ENCODE measurements around the gene GSTA2. TPM values are rescaled to one million over a fixed set of nuclear protein-coding genes. Genes with fewer than 3 reads are reported as not detected.

The GSTA2 gene
- total and polyA plus RNA-seq, 2 of the 13 experiments (the other 11 are each of a cell fraction or from before 2014, with no cell fraction given), result 0.75 to 13.7 TPM

DNA sequence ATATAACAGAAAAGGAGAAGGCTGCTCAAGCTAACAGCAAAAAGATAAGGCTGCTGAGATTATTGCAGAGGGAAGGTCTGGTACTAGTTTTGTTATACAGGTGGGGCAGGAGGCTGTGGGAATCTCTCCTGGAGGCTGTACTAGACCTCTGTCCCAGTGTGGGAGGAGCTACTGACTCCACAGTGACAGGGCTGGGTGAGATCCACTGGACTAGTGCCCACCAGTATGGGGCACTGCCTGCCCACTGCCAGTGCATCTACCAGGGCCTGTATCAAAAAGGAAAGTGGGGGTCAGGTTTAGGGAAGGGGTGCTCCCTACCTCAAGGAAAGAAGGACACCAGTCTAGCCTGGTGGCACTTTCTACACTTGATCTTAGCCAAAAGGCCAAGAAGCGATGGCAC, 30.1 kb downstream of the GSTA2 start:
- ChIA-PET CTCF (ENCODE audit: low intra/inter-chr PET ratio, low total read pairs) (no interaction called here), POLR2A (no interaction called here)
- Histone ChIP-seq H4K20me1 (ENCODE audit: insufficient read depth, low read length) (no peaks in the 10 kb centered on the region), H3K9me3 (ENCODE audit: low read length) (no peaks in the 10 kb centered on the region), H3K27me3 (ENCODE audit: control insufficient read depth in 1 of 2, insufficient read depth in 2 of 2, low read length in 2 of 2) (no peaks in the 10 kb centered on the region), H3K4me2 (ENCODE audit: low read depth, low read length) (no peak overlapping the region), H3K36me3 (replicated peaks in 1 of 2; ENCODE audit: control insufficient read depth in 1 of 2, insufficient read depth in 2 of 2, low read length in 2 of 2) (no peaks in the 10 kb centered on the region), H3K9ac (ENCODE audit: insufficient read depth, low read depth, low read length) (no peak overlapping the region), H3K4me3 (replicated peaks in 1 of 3; ENCODE audit: insufficient read depth in 1 of 3, low read depth in 2 of 3, low read length in 3 of 3) (no peak overlapping the region), H3K79me2 (ENCODE audit: insufficient read depth, low read length) (no peaks in the 10 kb centered on the region), H3K27ac (ENCODE audit: extremely low read length, insufficient read depth, low read length) (no peak overlapping the region), H2AFZ (ENCODE audit: low read length) (no peak overlapping the region), H3K4me1 (ENCODE audit: insufficient read depth, low read length) (peaks cover 38% of the 10 kb centered on the region)
- in situ Hi-C loops (cut with HindIII; ENCODE audit: extremely low pct_ligation_motif_present, low pct_unique_long_range_greater_than_20kb) (no loop called here), intact Hi-C loops (cut with micrococcal nuclease; ENCODE audit: unreplicated experiment) (no loop called here)
- BruUV-seq (replicated peaks), result no TSS peak
- WGBS (ENCODE audit: low lambda C conversion rate), result 100% methylated on average over 1 of the region's 1 CpG
- FAIRE-seq, result no peak
- no peak for TF ChIP-seq ATRX (CRISPR knock-in tag; IDR thresholded peaks at IDR 0.05; ENCODE audit: borderline replicate concordance)
- TF ChIP-seq, protein P1, sequence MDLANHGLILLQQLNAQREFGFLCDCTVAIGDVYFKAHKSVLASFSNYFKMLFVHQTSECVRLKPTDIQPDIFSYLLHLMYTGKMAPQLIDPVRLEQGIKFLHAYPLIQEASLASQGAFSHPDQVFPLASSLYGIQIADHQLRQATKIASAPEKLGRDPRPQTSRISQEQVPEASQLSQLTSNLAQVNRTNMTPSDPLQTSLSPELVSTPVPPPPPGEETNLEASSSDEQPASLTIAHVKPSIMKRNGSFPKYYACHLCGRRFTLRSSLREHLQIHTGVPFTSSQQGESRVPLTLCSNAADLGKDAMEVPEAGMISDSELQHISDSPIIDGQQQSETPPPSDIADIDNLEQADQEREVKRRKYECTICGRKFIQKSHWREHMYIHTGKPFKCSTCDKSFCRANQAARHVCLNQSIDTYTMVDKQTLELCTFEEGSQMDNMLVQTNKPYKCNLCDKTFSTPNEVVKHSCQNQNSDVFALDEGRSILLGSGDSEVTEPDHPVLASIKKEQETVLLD (CRISPR knock-in tag; IDR thresholded peaks at IDR 0.05; ENCODE audit: low read depth), result no peak
- TF ChIP-seq RCOR2 (CRISPR knock-in tag; IDR thresholded peaks at IDR 0.05), result no peak
- TF ChIP-seq ZNF34 (CRISPR knock-in tag; IDR thresholded peaks at IDR 0.05; ENCODE audit: borderline replicate concordance), result no peak
- TF ChIP-seq POLR2AphosphoS5 (IDR thresholded peaks at IDR 0.05; ENCODE audit: low read depth, low read length), result no peak
- no peak for TF ChIP-seq POLR2A (IDR thresholded peaks at IDR 0.05; ENCODE audit: insufficient read depth in 1 of 2, low read depth in 2 of 2, low read length in 2 of 2)
- TF ChIP-seq, protein P2, sequence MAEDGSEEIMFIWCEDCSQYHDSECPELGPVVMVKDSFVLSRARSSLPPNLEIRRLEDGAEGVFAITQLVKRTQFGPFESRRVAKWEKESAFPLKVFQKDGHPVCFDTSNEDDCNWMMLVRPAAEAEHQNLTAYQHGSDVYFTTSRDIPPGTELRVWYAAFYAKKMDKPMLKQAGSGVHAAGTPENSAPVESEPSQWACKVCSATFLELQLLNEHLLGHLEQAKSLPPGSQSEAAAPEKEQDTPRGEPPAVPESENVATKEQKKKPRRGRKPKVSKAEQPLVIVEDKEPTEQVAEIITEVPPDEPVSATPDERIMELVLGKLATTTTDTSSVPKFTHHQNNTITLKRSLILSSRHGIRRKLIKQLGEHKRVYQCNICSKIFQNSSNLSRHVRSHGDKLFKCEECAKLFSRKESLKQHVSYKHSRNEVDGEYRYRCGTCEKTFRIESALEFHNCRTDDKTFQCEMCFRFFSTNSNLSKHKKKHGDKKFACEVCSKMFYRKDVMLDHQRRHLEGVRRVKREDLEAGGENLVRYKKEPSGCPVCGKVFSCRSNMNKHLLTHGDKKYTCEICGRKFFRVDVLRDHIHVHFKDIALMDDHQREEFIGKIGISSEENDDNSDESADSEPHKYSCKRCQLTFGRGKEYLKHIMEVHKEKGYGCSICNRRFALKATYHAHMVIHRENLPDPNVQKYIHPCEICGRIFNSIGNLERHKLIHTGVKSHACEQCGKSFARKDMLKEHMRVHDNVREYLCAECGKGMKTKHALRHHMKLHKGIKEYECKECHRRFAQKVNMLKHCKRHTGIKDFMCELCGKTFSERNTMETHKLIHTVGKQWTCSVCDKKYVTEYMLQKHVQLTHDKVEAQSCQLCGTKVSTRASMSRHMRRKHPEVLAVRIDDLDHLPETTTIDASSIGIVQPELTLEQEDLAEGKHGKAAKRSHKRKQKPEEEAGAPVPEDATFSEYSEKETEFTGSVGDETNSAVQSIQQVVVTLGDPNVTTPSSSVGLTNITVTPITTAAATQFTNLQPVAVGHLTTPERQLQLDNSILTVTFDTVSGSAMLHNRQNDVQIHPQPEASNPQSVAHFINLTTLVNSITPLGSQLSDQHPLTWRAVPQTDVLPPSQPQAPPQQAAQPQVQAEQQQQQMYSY (CRISPR knock-in tag; IDR thresholded peaks at IDR 0.05), result no peak
- no peak for TF ChIP-seq ZBTB42 (CRISPR knock-in tag; IDR thresholded peaks at IDR 0.05)
- no peak for TF ChIP-seq EED (CRISPR knock-in tag; IDR thresholded peaks at IDR 0.05)
- no peak for TF ChIP-seq ZNF460 (CRISPR knock-in tag; IDR thresholded peaks at IDR 0.05; ENCODE audit: borderline replicate concordance)
- ATAC-seq, result no peak
- no peak for DNase-seq (ENCODE audit: low spot score)
